RWPE2 (cell line): ENCODE measurements around the gene HSPB6.

Experiments
- ATAC-seq: fragments of 200-7000 bp; cut with Tn5 transposase; 3 replicates; pipeline ENCODE4 v1.9.1; 2021; ENCODE audit warnings: low read depth
- DNase-seq: peaks from one replicate; pipeline ENCODE4 v3.0.0-alpha.2; 2020; ENCODE audit warnings: low spot score
- H3K27ac ChIP-seq: fragments of 450-650 bp; 2 replicates; pipeline ENCODE4 v1.5.1; 2017; ENCODE audit warnings: mild to moderate bottlenecking; ENCODE audit not compliant: poor library complexity, severe bottlenecking
- H3K27me3 ChIP-seq: fragments of 250-450 bp; sonication (Bioruptor Pico); 2 replicates; pipeline ENCODE4 v1.5.1; 2021; ENCODE audit warnings: mild to moderate bottlenecking, moderate library complexity; ENCODE audit not compliant: insufficient read depth, poor library complexity, severe bottlenecking
- H3K36me3 ChIP-seq: fragments of 250-450 bp; sonication (Bioruptor Pico); 2 replicates; pipeline ENCODE4 v1.5.1; 2020; ENCODE audit warnings: low read depth, mild to moderate bottlenecking, moderate library complexity
- H3K4me1 ChIP-seq: fragments of 250-450 bp; sonication (Bioruptor Pico); 2 replicates; pipeline ENCODE4 v1.5.1; 2021; ENCODE audit warnings: mild to moderate bottlenecking, moderate library complexity; ENCODE audit not compliant: insufficient read depth, poor library complexity, severe bottlenecking
- H3K4me3 ChIP-seq: fragments of 250-450 bp; sonication (Bioruptor Pico); 2 replicates; pipeline ENCODE4 v1.5.1; 2021; ENCODE audit warnings: mild to moderate bottlenecking, moderate library complexity; ENCODE audit not compliant: severe bottlenecking
- H3K9me3 ChIP-seq: fragments of 250-450 bp; sonication (Bioruptor Pico); 2 replicates; pipeline ENCODE4 v1.5.1; 2021; ENCODE audit warnings: mild to moderate bottlenecking, moderate library complexity; ENCODE audit not compliant: severe bottlenecking
- TF ChIP-seq, protein P1 (sequence below): fragments of 450-650 bp; IDR thresholded peaks from one replicate; pipeline ENCODE4 v1.5.1; 2017; ENCODE audit warnings: mild to moderate bottlenecking, moderate library complexity; ENCODE audit not compliant: poor library complexity, severe bottlenecking

HSPB6 gene

DNA sequence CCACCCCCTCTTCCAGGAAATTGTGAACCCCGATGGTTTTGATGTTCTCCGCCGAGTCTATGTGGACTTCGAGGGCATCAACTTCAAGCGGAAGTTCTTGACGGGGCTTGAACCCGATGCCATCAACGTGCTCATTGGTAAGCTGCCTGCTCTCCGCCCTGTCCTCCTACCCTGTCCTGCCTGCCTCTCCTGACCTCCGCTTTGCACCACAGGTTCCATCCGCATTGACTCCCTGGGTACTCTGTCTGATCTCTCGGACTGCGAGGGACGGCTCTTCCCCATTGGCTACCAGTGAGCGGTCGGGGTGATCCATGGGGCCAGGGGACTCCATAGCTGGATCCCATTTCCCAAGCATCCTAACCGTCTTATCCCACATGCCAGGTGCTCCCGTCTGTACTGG is 26.5 kb downstream of the HSPB6 start:
- H3K27ac ChIP-seq = no peak overlapping the region
- H3K9me3 ChIP-seq = no peaks in the 10 kb centered on the region
- H3K4me1 ChIP-seq = no peaks in the 10 kb centered on the region
- DNase-seq = no peak
- peaks cover 88% of the 10 kb centered on the region for H3K36me3 ChIP-seq
- no peak overlapping the region for H3K4me3 ChIP-seq
- H3K27me3 ChIP-seq = no peaks in the 10 kb centered on the region
- TF ChIP-seq, protein P1, sequence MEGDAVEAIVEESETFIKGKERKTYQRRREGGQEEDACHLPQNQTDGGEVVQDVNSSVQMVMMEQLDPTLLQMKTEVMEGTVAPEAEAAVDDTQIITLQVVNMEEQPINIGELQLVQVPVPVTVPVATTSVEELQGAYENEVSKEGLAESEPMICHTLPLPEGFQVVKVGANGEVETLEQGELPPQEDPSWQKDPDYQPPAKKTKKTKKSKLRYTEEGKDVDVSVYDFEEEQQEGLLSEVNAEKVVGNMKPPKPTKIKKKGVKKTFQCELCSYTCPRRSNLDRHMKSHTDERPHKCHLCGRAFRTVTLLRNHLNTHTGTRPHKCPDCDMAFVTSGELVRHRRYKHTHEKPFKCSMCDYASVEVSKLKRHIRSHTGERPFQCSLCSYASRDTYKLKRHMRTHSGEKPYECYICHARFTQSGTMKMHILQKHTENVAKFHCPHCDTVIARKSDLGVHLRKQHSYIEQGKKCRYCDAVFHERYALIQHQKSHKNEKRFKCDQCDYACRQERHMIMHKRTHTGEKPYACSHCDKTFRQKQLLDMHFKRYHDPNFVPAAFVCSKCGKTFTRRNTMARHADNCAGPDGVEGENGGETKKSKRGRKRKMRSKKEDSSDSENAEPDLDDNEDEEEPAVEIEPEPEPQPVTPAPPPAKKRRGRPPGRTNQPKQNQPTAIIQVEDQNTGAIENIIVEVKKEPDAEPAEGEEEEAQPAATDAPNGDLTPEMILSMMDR = no peak
- ATAC-seq = no peak

DNA sequence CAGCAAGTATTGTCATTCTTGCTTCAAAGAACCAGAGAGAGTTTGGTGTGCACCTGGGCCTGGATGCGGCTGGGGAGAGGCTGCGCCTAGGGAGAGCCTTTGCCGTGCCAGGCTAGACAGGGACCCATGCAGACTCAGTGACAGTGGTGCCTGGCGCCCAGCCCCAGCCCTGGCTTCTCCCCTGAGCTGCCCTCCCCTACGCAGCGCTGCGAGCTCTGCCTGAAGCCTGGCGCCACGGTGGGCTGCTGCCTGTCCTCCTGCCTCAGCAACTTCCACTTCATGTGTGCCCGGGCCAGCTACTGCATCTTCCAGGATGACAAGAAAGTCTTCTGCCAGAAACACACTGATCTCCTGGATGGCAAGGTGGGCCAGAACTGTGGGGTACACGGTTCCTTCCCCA is 27.1 kb downstream of the HSPB6 start:
- Histone ChIP-seq H3K36me3 (peaks cover 92% of the 10 kb centered on the region), H3K4me3 (no peak overlapping the region), H3K27me3 (no peaks in the 10 kb centered on the region), H3K9me3 (no peaks in the 10 kb centered on the region), H3K27ac (no peak overlapping the region), H3K4me1 (no peaks in the 10 kb centered on the region)
- DNase-seq (no peak), ATAC-seq (no peak)
- TF ChIP-seq, protein P1 = no peak

GRCh38 chr19:35729021-35729420 is 27.8 kb downstream of the HSPB6 start:
- no peaks in the 10 kb centered on the region for H3K27me3 ChIP-seq
- TF ChIP-seq, protein P1 = no peak
- H3K27ac ChIP-seq = no peak overlapping the region
- H3K4me1 ChIP-seq = no peaks in the 10 kb centered on the region
- H3K36me3 ChIP-seq = peaks cover 92% of the 10 kb centered on the region
- H3K4me3 ChIP-seq = no peak overlapping the region
- no peaks in the 10 kb centered on the region for H3K9me3 ChIP-seq
- peak; percentile 65 for DNase-seq
- no peak for ATAC-seq

GRCh38 chr19:35727956-35728706 is 28.7 kb downstream of the HSPB6 start:
- H3K27me3 ChIP-seq = no peaks in the 10 kb centered on the region
- H3K4me1 ChIP-seq = no peaks in the 10 kb centered on the region
- no peak for DNase-seq
- no peak overlapping the region for H3K4me3 ChIP-seq
- H3K36me3 ChIP-seq = peaks cover 94% of the 10 kb centered on the region
- no peaks in the 10 kb centered on the region for H3K9me3 ChIP-seq
- TF ChIP-seq, protein P1 = no peak
- no peak for ATAC-seq
- no peak overlapping the region for H3K27ac ChIP-seq

DNA sequence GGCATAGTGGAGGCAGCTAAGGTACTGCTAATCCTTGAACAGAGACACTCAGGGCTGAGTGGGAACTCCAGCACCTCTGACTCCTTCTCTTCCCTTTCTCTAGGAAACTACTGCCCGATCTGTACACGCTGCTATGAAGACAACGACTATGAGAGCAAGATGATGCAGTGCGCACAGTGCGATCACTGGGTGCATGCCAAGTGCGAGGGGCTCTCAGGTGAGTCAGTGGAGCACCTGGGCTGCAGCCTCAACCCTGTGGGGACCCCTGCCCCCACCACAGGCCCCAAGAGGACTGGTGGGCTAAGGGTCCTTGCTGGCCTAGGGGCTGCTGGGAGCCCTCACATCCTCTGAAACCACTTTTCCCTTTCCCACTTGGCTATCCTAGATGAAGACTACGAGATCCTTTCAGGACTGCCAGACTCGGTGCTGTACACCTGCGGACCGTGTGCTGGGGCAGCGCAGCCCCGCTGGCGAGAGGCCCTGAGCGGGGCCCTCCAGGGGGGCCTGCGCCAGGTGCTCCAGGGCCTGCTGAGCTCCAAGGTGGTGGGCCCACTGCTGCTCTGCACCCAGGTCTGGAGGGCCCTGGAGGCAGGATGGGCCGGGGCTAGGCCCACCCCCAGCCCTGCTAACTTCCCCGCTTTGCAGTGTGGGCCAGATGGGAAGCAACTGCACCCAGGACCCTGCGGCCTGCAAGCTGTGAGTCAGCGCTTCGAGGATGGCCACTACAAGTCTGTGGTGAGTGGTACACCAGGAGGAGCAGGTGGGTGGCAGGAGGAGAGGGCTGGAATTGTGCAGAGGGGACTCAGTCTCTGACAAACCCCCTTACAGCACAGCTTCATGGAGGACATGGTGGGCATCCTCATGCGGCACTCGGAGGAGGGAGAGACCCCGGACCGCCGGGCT is 29.5 kb downstream of the HSPB6 start:
- TF ChIP-seq, protein P1 = no peak
- Histone ChIP-seq H3K9me3 (no peaks in the 10 kb centered on the region), H3K27ac (no peak overlapping the region), H3K36me3 (peaks cover 96% of the 10 kb centered on the region), H3K27me3 (no peaks in the 10 kb centered on the region), H3K4me1 (no peaks in the 10 kb centered on the region), H3K4me3 (no peak overlapping the region)
- no peak for DNase-seq
- no peak for ATAC-seq
